NB4 (cell line): ENCODE results near the gene ROBO1.
A peak's percentile ranks its signal among the peaks of the same experiment; 100 is the strongest.
"Not testable (repeated sequence)": the region's sequence is repeated elsewhere in the genome, so short reads cannot be mapped to it uniquely, and the experiment has no call there.

Source experiments
- DNase-seq: peaks from one replicate; pipeline ENCODE4 v3.0.0; 2010; ENCODE audit warnings: low read depth
- H3K4me3 ChIP-seq: one replicate; pipeline ENCODE4 v1.5.1; 2011; ENCODE audit warnings: mild to moderate bottlenecking, low read depth, low read length, moderate library complexity
- MYC ChIP-seq: IDR thresholded peaks from 2 replicates; pipeline ENCODE4 v1.6.1; 2011; ENCODE audit warnings: low read depth, low read length
- POLR2A ChIP-seq: IDR thresholded peaks from 2 replicates; pipeline ENCODE4 v1.6.1; 2011; ENCODE audit warnings: mild to moderate bottlenecking; ENCODE audit not compliant: insufficient read length; ENCODE audit errors: extremely low read depth
- TF ChIP-seq, protein P1 (sequence below): IDR thresholded peaks from 2 replicates; pipeline ENCODE4 v1.6.1; 2011; ENCODE audit warnings: low read depth, low read length
- TF ChIP-seq, protein P2 (sequence below): IDR thresholded peaks from one replicate; pipeline ENCODE4 v1.5.1; 2012; ENCODE audit warnings: low read depth, low read length

ROBO1 gene

DNA sequence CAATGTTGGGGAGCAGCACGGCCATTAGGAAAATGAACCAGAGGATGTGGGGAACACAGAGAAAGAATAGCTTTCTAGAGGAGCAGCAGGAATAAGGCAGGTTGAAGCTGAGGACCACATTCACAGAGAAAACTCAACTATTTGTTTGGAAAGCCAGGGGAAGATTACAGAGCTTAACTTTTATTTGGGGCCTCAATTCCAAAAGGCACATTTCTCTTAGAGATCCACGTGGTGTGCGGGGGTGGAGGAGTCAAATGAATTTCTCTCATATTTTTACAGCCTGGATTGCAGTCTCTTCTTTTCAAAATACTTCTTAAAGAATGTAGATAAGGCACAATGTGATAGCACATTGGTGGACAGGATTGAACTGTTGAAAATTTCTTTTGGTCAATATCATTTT lies 253.7 kb downstream of the ROBO1 start:
- H3K4me3 ChIP-seq = no peak overlapping the region
- no peak for DNase-seq
- TF ChIP-seq MYC (no peak), POLR2A (no peak)
- TF ChIP-seq, protein P1, sequence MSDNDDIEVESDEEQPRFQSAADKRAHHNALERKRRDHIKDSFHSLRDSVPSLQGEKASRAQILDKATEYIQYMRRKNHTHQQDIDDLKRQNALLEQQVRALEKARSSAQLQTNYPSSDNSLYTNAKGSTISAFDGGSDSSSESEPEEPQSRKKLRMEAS = no peak
- TF ChIP-seq, protein P2, sequence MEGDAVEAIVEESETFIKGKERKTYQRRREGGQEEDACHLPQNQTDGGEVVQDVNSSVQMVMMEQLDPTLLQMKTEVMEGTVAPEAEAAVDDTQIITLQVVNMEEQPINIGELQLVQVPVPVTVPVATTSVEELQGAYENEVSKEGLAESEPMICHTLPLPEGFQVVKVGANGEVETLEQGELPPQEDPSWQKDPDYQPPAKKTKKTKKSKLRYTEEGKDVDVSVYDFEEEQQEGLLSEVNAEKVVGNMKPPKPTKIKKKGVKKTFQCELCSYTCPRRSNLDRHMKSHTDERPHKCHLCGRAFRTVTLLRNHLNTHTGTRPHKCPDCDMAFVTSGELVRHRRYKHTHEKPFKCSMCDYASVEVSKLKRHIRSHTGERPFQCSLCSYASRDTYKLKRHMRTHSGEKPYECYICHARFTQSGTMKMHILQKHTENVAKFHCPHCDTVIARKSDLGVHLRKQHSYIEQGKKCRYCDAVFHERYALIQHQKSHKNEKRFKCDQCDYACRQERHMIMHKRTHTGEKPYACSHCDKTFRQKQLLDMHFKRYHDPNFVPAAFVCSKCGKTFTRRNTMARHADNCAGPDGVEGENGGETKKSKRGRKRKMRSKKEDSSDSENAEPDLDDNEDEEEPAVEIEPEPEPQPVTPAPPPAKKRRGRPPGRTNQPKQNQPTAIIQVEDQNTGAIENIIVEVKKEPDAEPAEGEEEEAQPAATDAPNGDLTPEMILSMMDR = no peak

GRCh38 chr3:79506751-79507150 lies 261.0 kb downstream of the ROBO1 start:
- DNase-seq = no peak
- H3K4me3 ChIP-seq = no peak overlapping the region
- no peak for TF ChIP-seq MYC

- H3K4me3 ChIP-seq, DNase-seq: not testable (repeated sequence)
These were observed 265.5 kb downstream of the ROBO1 start for GRCh38 chr3:79502216-79502681.

DNA sequence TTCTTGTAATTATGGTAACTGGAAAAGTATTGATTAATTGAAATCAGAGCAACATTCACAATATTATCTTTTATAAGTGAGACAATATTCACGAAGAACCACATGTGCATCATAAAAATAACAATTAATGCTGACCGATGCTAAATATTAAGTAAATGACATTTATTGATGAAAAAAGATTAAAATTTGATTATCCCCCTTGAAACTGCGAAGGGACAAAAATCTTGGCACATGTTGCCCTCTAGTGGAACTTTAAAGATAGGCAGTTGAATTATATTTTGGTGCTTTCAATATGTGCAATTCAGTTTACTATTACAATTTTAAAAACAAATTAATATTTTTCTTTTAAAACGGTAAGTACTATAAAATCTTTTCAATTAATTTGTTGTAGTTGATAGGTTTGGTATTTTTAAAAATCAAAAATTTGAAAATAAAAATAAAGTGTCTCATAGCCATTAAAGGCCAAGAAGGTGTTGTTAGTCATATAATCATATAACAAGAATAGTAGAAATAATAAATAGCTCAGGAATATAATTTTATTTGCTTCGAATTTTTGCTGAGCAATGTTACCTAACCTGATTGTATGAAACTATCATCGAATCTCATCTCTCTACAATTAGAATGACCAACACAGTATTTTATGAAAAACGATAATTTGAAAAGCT lies 270.2 kb downstream of the ROBO1 start:
- DNase-seq = peak; percentile 4
- no peak overlapping the region for H3K4me3 ChIP-seq
- TF ChIP-seq, protein P2 = peak; percentile 48
- no peak for TF ChIP-seq MYC
- TF ChIP-seq, protein P1 = no peak
- no peak for TF ChIP-seq POLR2A

DNA sequence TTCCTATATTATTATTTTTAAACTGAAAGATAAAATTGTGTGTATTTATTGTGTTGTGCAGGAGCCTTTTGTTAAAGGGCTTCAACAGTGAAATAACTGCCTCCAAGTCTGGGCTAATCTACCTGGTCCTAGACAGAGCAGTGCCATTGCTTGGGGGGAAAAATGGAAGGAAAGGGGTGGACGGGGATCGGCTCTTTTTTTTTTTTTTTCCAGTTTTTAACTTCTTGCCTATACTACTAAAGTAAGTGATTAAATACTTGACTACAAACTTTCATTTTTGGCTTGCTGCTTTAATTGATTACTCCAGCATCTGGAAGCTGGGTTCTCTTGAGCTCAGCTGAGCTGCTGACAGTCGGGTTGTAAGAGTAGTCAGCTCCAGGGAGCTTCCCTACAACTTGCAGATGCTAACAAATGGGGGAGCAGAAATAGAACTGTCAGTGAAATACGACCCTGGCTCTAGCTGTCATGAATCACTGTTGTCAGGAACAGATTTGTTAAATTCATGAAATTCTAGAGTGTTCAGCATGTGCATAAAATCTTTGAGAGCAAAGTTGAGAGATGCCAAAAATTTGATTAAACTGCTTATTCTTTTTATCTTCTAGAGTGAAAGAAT lies 276.7 kb downstream of the ROBO1 start:
- TF ChIP-seq MYC (no peak), POLR2A (no peak)
- TF ChIP-seq, protein P2 = no peak
- TF ChIP-seq, protein P1 = no peak

GRCh38 chr3:79490165-79491028 lies 277.4 kb downstream of the ROBO1 start:
- no peak for DNase-seq
- TF ChIP-seq MYC = no peak
- TF ChIP-seq, protein P2 = no peak
- TF ChIP-seq POLR2A = no peak
- TF ChIP-seq, protein P1 = no peak
- no peak overlapping the region for H3K4me3 ChIP-seq

More for the DNA sequence above, 276.7 kb downstream of the ROBO1 start:
- DNase-seq = no peak
- no peak overlapping the region for H3K4me3 ChIP-seq
